Epithelial cell of umbilical artery (primary cell): ENCODE data around the gene HOXA9. TPM values are rescaled to one million over a fixed set of nuclear protein-coding genes. Genes with fewer than 3 reads are reported as not detected.

Experiments used
- total RNA-seq: library from RNA; depleted of rRNA; stranded (reverse); fragments of >200 nt; gene quantifications from 2 replicates; pipeline ENCODE4 v1.2.3, GENCODE V29; 2014

The HOXA9 gene
- total RNA-seq, result 28.9 and 31.8 TPM in 2 replicates

DNA sequence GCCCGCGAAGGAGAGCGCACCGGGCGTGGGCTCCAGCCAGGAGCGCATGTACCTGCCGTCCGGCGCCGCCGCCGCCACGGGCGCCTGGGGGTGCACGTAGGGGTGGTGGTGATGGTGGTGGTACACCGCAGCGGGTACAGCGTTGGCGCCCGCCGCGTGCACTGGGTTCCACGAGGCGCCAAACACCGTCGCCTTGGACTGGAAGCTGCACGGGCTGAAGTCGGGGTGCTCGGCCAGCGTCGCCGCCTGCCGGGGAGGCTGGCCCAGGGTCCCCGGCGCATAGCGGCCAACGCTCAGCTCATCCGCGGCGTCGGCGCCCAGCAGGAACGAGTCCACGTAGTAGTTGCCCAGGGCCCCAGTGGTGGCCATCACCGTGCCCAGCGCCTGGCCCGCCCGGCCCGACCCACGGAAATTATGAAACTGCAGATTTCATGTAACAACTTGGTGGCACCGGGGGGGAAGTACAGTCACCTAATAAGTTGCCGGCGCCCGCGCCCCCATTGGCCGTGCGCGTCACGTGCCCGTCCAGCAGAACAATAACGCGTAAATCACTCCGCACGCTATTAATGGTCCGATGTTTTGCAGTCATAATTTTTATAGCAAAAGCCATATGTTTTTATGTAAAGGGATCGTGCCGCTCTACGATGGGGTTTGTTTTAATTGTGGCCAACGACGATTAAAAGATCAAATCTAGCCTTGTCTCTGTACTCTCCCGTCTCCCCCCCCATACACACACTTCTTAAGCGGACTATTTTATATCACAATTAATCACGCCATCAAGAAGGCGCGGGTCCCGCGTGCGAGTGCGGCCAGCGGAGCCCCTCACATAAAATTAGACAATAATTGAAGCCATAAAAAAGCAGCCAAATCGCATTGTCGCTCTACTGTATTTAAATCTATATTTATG, at the start of gene HOXA9:
Gene HOXA9 (minus strand): TSS at position 449 of the 907 bp plus-strand sequence. CDS start 80 bp downstream, at position 369.

GRCh38 chr7:27199849-27200760, 34.8 kb upstream of the HOXA9 start, which contains the start of gene HOXA13:
Gene HOXA13 (minus strand): TSS chr7:27200091. CDS start chr7:27200077, 14 bp downstream.

DNA sequence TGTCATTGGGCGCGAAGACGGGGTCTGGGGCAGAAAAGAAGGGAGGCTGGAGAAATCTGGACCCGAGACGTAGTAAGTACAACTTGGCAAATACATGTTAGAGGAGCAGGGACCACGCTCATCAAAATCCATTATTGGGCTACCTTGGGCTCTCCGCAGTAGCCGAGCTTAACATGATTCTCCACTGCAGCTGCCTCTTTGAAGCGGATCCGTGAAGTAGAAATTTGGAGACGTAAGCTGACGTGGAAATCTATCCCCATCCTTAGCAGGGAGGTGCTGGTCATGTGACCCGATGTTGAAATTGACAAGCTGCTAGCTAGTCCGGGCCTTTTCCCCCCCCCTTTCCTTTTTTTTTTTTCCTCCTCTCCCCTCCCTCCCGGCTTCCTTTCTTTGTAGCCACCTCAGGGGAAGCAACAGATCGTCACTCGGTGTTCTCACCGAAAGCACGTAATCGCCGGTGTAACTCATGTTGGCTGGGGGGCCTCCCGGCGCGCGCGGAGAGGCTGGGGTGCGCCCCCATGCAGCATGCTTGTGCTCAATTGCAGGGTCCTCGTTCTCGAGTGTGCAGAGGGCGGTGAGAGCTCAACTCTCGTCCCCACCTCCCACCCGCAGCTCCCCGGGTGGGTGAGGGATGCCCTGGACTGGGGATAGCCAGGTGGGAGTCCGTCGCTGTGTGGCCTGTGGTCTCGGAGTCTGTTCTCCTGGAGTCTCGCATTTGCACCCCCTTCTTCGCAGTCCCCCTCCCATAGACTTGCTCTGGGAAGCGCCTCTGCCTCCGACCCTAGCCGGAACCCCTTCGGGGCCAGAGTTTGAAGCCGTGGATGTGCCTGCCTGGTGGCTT, 19.9 kb upstream of the HOXA9 start, which contains the start of gene HOXA11:
Gene HOXA11 (minus strand): TSS at position 220 of the 841 bp plus-strand sequence. CDS start 88 bp downstream, at position 132.

GRCh38 chr7:27173956-27174873, 8.9 kb upstream of the HOXA9 start, which contains the start of gene HOXA10:
Gene HOXA10 (minus strand): TSS chr7:27174320. CDS start chr7:27174306, 14 bp downstream.

GRCh38 chr7:27156508-27156898, 8.8 kb downstream of the HOXA9 start, which contains the start of gene HOXA7:
Gene HOXA7 (minus strand): TSS chr7:27156675. CDS start chr7:27156545, 130 bp downstream.

DNA sequence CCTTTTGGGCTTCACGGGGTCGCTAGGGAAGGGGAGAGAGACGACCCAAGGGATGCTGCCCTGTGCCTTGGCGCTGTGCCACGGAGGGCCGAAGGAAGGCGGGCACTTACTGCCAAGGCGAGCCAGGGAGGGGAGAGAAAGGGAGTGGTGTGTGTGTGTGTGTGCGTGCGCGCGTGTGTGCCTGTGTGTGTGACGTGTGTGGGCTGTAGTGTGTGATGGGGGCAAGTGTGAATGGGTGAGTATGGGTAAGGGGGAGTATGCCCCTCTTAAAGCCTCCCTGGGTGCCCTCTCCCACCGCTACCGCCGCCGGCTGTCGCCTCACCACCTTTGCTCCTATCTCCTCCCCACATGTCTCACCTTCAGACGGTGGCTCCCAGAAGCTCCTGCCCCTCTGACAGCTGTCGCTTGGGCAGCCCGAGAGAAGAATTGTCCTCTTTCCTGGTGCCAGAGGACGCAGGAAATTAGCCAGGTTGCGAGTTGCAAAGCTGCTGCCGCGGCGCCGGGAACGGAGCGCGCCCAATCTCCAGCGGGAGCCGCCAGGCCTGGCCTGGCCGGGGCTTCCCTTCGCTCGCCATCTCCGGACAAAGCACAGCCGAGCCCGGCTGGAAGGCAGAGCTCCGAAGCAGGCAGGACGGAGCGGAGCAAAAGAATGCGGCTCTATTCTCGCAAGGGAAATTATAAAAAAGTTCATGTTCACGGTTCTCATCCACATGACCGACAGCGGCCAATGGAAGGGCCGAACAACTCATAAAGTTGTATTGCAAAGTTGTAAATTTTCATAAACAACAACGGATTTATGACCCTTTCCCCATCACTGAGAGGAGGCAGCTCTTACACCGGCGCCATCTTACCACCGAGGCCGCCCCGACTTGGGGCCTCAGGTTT, 13.2 kb downstream of the HOXA9 start, which contains the start of gene HOXA3:
Gene HOXA3 (minus strand): TSS at position 653 of the 885 bp plus-strand sequence. CDS start 41,943 bp downstream, outside the sequence.

DNA sequence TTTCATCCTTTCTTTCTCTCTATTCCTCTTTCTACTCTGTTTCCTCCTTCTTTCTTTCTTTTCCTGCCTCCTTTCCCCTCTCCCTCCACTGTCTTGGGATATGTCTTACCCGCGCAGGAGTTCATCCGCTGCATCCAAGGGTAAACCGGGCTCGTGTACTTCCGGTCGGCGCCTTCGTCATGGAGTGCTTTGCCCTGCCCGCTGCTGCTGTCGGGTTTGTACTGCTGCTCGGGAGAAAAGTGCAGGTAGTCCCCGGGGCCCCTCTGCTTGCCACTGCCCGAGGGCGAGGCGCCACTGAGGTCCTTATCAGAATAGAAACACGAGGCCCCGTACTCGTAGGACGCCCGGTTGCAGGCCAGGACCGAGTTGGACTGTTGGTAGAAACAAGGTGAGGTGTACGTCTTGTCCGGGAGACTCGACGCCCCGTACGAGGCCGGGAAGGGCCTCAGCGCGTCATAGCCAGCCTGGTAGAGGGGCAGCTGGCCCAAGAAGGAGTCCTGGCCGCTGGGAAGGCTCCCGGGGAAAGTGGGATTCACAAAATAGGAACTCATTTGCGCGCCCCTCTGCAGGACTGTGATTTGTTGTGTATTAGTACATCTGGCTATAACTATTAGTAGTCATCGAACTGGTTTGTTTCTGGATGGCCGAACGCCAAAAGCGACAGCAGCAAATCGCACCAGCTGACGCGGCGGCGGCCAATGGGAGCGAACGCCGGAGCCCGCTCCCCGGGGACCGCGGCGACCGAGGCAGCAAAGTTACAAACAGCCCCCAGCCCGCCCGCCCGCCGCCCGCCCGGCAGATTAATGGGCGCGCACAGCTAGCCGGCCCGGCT, 17.9 kb downstream of the HOXA9 start, which contains the start of gene HOXA6:
Gene HOXA6 (minus strand): TSS at position 576 of the 832 bp plus-strand sequence. CDS start 25 bp downstream, at position 551.

DNA sequence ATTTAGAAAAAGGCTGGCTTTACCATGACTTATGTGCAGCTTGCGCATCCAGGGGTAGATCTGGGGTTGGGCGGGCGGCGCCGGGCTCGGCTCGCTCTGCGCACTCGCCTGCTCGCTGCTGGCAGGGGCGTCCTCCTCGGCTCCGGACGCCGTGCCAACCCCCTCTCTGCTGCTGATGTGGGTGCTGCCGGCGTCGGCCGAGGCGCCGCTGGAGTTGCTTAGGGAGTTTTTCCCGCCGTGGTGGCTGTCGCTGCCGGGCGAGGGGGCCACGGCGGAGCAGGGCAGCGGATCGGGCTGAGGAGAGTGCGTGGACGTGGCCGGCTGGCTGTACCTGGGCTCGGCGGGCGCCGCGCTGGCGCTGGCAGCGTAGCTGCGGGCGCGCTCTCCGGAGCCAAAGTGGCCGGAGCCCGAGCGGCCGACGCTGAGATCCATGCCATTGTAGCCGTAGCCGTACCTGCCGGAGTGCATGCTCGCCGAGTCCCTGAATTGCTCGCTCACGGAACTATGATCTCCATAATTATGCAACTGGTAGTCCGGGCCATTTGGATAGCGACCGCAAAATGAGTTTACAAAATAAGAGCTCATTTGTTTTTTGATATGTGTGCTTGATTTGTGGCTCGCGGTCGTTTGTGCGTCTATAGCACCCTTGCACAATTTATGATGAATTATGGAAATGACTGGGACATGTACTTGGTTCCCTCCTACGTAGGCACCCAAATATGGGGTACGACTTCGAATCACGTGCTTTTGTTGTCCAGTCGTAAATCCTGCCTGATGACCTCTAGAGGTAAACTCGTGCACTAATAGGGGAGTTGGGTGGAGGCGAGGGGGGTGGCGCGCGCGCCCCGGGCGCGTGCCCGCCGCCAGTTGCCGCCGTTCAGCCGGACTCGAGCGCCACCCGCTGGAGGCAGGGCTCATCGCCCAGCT, 22.1 kb downstream of the HOXA9 start, which contains the start of gene HOXA5:
Gene HOXA5 (minus strand): TSS at position 659 of the 927 bp plus-strand sequence. CDS start 74 bp downstream, at position 585.

GRCh38 chr7:27130540-27131389, 34.6 kb downstream of the HOXA9 start, which contains the start of gene HOXA4:
Gene HOXA4 (minus strand): TSS chr7:27130757. CDS start chr7:27130733, 24 bp downstream.

Other genes starting within 250 kb of the HOXA9 start
- 0.30 and 0.32 TPM in 2 replicates for gene HOXA1, start 69.5 kb downstream of the HOXA9 start, total RNA-seq
- gene HOXA2, start 62.9 kb downstream of the HOXA9 start, total RNA-seq, result under 0.01 and 0.15 TPM in 2 replicates
- gene HOXA4, start 34.8 kb downstream of the HOXA9 start, total RNA-seq, result 0.30 and 0.32 TPM in 2 replicates
- 4.2 and 9.6 TPM in 2 replicates for gene HOXA5, start 21.9 kb downstream of the HOXA9 start, total RNA-seq
- gene HOXA6, start 17.8 kb downstream of the HOXA9 start, total RNA-seq, result 2.6 and 2.9 TPM in 2 replicates
- 1.4 and 3.6 TPM in 2 replicates for gene HOXA3, start 13.0 kb downstream of the HOXA9 start, total RNA-seq
- gene HOXA7, start 8.9 kb downstream of the HOXA9 start, total RNA-seq, result 1.4 and 1.9 TPM in 2 replicates
- 17.9 and 20.1 TPM in 2 replicates for gene HOXA10, start 8.8 kb upstream of the HOXA9 start, total RNA-seq
- 8.1 and 10.3 TPM in 2 replicates for gene HOXA11, start 19.7 kb upstream of the HOXA9 start, total RNA-seq
- 0.65 and 2.1 TPM in 2 replicates for gene HOXA13, start 34.6 kb upstream of the HOXA9 start, total RNA-seq
- gene EVX1, start 77.3 kb upstream of the HOXA9 start, total RNA-seq, result not detected in 2 replicates